Measurements from ENCODE around the gene ECI1. TPM values are rescaled to one million over a fixed set of nuclear protein-coding genes. Genes with fewer than 3 reads are reported as not detected.

The ECI1 gene
- total RNA-seq, 1 experiment from 2014 or later, result 140 TPM

DNA sequence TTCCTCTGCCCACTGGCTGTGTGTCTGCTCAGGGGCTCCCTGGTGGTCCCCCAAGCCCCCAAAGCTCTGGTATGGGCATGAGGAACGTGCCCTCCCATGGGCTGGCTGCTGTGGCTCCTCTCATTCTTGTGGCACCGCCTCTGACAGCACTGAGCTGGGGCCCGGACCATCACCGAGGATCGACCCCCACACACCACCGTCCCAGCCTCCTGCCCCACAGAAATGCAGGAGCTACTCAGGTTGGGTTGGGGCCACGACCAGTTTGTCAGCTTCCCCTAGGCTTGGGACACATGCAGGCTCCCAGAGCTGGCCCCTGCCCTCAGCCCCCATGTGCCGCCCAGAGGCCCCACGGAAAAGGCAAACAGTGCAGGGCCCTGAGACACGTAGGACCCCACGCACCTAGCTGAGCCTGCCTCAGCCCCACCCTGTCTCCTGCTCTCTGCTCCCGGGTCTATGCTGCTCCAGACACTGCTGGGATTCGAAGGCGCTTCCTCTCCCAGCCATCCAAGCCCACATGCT is 51.7 kb downstream of the ECI1 start:
- no peaks in the 10 kb centered on the region for H3K36me3 ChIP-seq (ENCODE audit: control insufficient read depth in 1 of 2, insufficient read depth in 2 of 2, low read length in 2 of 2)
- TF ChIP-seq ELF1 (IDR thresholded peaks at IDR 0.05; ENCODE audit: borderline replicate concordance, low read depth) (no peak), JUND (IDR thresholded peaks at IDR 0.05) (no peak), EGR1 (IDR thresholded peaks at IDR 0.05; ENCODE audit: low read depth) (no peak), POLR2AphosphoS5 (IDR thresholded peaks at IDR 0.05; ENCODE audit: low read depth, low read length) (no peak), TCF7L2 (IDR thresholded peaks at IDR 0.05; ENCODE audit: borderline replicate concordance, extremely low read depth, insufficient read depth, insufficient read length) (no peak), CEBPB (IDR thresholded peaks at IDR 0.05; ENCODE audit: low read depth) (no peak), CBX3 (IDR thresholded peaks at IDR 0.05; ENCODE audit: low read depth) (no peak)
- TF ChIP-seq, protein P1, sequence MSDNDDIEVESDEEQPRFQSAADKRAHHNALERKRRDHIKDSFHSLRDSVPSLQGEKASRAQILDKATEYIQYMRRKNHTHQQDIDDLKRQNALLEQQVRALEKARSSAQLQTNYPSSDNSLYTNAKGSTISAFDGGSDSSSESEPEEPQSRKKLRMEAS (IDR thresholded peaks at IDR 0.05), result no peak
- no peaks in the 10 kb centered on the region for H4K20me1 ChIP-seq (ENCODE audit: insufficient read depth)
- no peaks in the 10 kb centered on the region for H3K9me2 ChIP-seq (ENCODE audit: insufficient read depth)
- CTCF ChIA-PET, result no interaction called here
- H3K9me3 ChIP-seq (ENCODE audit: control insufficient read depth in 1 of 2, insufficient read depth in 1 of 2, low read depth in 1 of 2, low read length in 2 of 2), result no peaks in the 10 kb centered on the region
- H2AFZ ChIP-seq (ENCODE audit: low read depth, low read length, poor library complexity, severe bottlenecking), result no peak overlapping the region
- intact Hi-C loops (cut with micrococcal nuclease), result loop anchor here (10.0 kb wide), 1 partner anchor 305 kb away; no protein-coding TSS in a partner anchor
- BruUV-seq (replicated peaks), result no TSS peak
- no peaks in the 10 kb centered on the region for H3K79me2 ChIP-seq (ENCODE audit: insufficient read depth, low read length)
- no peak overlapping the region for H3K27ac ChIP-seq (ENCODE audit: low read depth, low read length)
- POLR2A ChIA-PET, result no interaction called here
- DNase-seq (ENCODE audit: low read depth, low spot score), result no peak
- no peaks in the 10 kb centered on the region for H3K27me3 ChIP-seq (ENCODE audit: insufficient read depth, low read length)
- ATAC-seq, result no peak
- RAD21 ChIA-PET (ENCODE audit: low non-redundant PET in 1 of 2, low total read pairs in 2 of 2, uncharacterized antibody in 2 of 2, unreplicated experiment in 2 of 2), result no interaction called here
- H3K4me3 ChIP-seq (replicated peaks in 1 of 2; ENCODE audit: low read depth in 1 of 2, low read length in 2 of 2), result no peak overlapping the region
- no peak overlapping the region for H3K4me2 ChIP-seq (ENCODE audit: low read length)
- H3K9ac ChIP-seq (ENCODE audit: low read length), result no peak overlapping the region
- H3K4me1 ChIP-seq (ENCODE audit: control insufficient read depth in 1 of 2, insufficient read depth in 2 of 2, low read length in 2 of 2), result peaks cover 8 to 17% of the 10 kb centered on the region in 2 experiments

DNA sequence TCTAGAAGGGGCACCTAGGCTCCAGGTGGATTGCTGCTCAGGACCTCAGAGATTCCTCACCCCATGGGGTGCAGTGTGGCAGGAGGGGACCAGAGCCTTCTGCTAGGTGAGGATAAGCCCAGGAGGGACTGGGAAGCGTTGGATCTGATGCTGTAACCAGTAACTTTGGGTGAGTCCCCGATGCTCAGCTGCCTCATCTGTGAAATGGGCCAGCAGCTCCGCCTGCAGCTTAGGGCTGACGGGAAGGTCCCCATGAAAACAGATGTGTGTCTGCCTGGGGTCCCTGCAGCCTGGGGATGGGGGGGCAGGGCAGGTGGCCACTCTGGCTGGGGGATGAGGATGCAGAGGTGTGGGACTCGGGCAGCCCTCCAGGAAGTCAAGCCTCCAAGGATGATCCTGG is 52.3 kb downstream of the ECI1 start:
- H3K4me1 ChIP-seq (ENCODE audit: control insufficient read depth in 1 of 2, insufficient read depth in 2 of 2, low read length in 2 of 2), result peaks cover 5 to 18% of the 10 kb centered on the region in 2 experiments
- POLR2A ChIA-PET, result interaction anchor here (1.5 to 2.1 kb wide), 2 partner anchors 16 to 44 kb away, joined by 3 to 6 read pairs; partner anchors contain the start of genes PGP and TRAF7
- RAD21 ChIA-PET (ENCODE audit: low non-redundant PET in 1 of 2, low total read pairs in 2 of 2, uncharacterized antibody in 2 of 2, unreplicated experiment in 2 of 2), result no interaction called here
- H3K79me2 ChIP-seq (ENCODE audit: insufficient read depth, low read length), result no peaks in the 10 kb centered on the region
- intact Hi-C loops (cut with micrococcal nuclease), result loop anchor here (10.0 kb wide), 1 partner anchor 306 kb away; no protein-coding TSS in a partner anchor
- no peaks in the 10 kb centered on the region for H4K20me1 ChIP-seq (ENCODE audit: insufficient read depth)
- H3K27me3 ChIP-seq (ENCODE audit: insufficient read depth, low read length), result no peaks in the 10 kb centered on the region
- H3K9ac ChIP-seq (ENCODE audit: low read length), result no peak overlapping the region
- TF ChIP-seq ZFX (IDR thresholded peaks at IDR 0.05) (no peak), POLR2AphosphoS5 (IDR thresholded peaks at IDR 0.05; ENCODE audit: low read depth, low read length) (no peak), CBX3 (IDR thresholded peaks at IDR 0.05; ENCODE audit: low read depth) (no peak), SP1 (IDR thresholded peaks at IDR 0.05; ENCODE audit: low read depth) (no peak), EGR1 (IDR thresholded peaks at IDR 0.05; ENCODE audit: low read depth) (no peak), ZNF274 (IDR thresholded peaks at IDR 0.05; ENCODE audit: low read depth, low read length) (no peak), ELF1 (IDR thresholded peaks at IDR 0.05; ENCODE audit: borderline replicate concordance, low read depth) (no peak), FOSL1 (IDR thresholded peaks at IDR 0.05; ENCODE audit: low read depth) (no peak)
- TF ChIP-seq, protein P2, sequence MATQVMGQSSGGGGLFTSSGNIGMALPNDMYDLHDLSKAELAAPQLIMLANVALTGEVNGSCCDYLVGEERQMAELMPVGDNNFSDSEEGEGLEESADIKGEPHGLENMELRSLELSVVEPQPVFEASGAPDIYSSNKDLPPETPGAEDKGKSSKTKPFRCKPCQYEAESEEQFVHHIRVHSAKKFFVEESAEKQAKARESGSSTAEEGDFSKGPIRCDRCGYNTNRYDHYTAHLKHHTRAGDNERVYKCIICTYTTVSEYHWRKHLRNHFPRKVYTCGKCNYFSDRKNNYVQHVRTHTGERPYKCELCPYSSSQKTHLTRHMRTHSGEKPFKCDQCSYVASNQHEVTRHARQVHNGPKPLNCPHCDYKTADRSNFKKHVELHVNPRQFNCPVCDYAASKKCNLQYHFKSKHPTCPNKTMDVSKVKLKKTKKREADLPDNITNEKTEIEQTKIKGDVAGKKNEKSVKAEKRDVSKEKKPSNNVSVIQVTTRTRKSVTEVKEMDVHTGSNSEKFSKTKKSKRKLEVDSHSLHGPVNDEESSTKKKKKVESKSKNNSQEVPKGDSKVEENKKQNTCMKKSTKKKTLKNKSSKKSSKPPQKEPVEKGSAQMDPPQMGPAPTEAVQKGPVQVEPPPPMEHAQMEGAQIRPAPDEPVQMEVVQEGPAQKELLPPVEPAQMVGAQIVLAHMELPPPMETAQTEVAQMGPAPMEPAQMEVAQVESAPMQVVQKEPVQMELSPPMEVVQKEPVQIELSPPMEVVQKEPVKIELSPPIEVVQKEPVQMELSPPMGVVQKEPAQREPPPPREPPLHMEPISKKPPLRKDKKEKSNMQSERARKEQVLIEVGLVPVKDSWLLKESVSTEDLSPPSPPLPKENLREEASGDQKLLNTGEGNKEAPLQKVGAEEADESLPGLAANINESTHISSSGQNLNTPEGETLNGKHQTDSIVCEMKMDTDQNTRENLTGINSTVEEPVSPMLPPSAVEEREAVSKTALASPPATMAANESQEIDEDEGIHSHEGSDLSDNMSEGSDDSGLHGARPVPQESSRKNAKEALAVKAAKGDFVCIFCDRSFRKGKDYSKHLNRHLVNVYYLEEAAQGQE (IDR thresholded peaks at IDR 0.05; ENCODE audit: low read depth), result no peak
- no peak overlapping the region for H2AFZ ChIP-seq (ENCODE audit: low read depth, low read length, poor library complexity, severe bottlenecking)
- no TSS peak for BruUV-seq (replicated peaks)
- CTCF ChIA-PET, result no interaction called here
- ATAC-seq (no peak), DNase-seq (ENCODE audit: low read depth, low spot score) (no peak)
- H3K27ac ChIP-seq (ENCODE audit: low read depth, low read length), result no peak overlapping the region
- no peaks in the 10 kb centered on the region for H3K9me2 ChIP-seq (ENCODE audit: insufficient read depth)
- H3K9me3 ChIP-seq (ENCODE audit: control insufficient read depth in 1 of 2, insufficient read depth in 1 of 2, low read depth in 1 of 2, low read length in 2 of 2), result no peaks in the 10 kb centered on the region
- H3K4me3 ChIP-seq (replicated peaks in 1 of 2; ENCODE audit: low read depth in 1 of 2, low read length in 2 of 2), result no peak overlapping the region
- H3K4me2 ChIP-seq (ENCODE audit: low read length), result no peak overlapping the region
- H3K36me3 ChIP-seq (ENCODE audit: control insufficient read depth in 1 of 2, insufficient read depth in 2 of 2, low read length in 2 of 2), result no peaks in the 10 kb centered on the region

All from HCT116 (cell line).